Adrenal gland (tissue), 12 donors: ENCODE data around the gene FAM181A. TPM values are rescaled to one million over a fixed set of nuclear protein-coding genes. Genes with fewer than 3 reads are reported as not detected.

ENCODE experiments used
- DNase-seq, 7 donors: peaks; one replicate each; pipeline ENCODE4 v3.0.0-alpha.2; 2019 to 2020
- H3K27ac ChIP-seq, 5 donors: fragments of 200-600 bp; sonication (generic) in 4 of 5; 1 replicate in 3 of 5; 2 replicates in 2 of 5; pipeline versions ENCODE4 v1.5.1 to v1.8.0; 2016 to 2020; ENCODE audit warnings: mild to moderate bottlenecking in 1 of 5
- H3K27me3 ChIP-seq: fragments of 200-600 bp; 2 replicates; pipeline ENCODE4 v1.8.0; 2021
- H3K36me3 ChIP-seq, 2 donors: fragments of 200-600 bp; replicated peaks in 1 of 2; 1 replicate in 1 of 2; 2 replicates in 1 of 2; pipeline versions ENCODE4 v1.5.1 to v1.8.0; 2018 to 2022
- H3K4me1 ChIP-seq, 2 donors: fragments of 200-600 bp; replicated peaks in 1 of 2; 1 replicate in 1 of 2; 2 replicates in 1 of 2; pipeline versions ENCODE4 v1.5.1 to v1.8.0; 2018 to 2021
- H3K4me3 ChIP-seq, 4 donors: fragments of 200-600 bp; sonication (generic) in 3 of 4; one replicate each; pipeline ENCODE4 v1.5.1; 2016 to 2018
- H3K9me3 ChIP-seq, 3 donors: fragments of 200-600 bp; sonication (generic) in 1 of 3; replicated peaks in 1 of 3; 1 replicate in 2 of 3; 2 replicates in 1 of 3; pipeline versions ENCODE4 v1.5.1 to v1.8.0; 2016 to 2021
- CTCF ChIP-seq, 6 experiments: fragments of 450-650 bp in 4 of 6; fragments of 200-600 bp in 2 of 6; sonication (generic) in 1 of 6; IDR thresholded peaks; 1 replicate in 5 of 6; 2 replicates in 1 of 6; pipeline versions ENCODE4 v1.5.1 to v1.8.0; 2016 to 2021; ENCODE audit warnings: antibody characterized with exemption in 6 of 6, mild to moderate bottlenecking in 2 of 6, moderate library complexity in 1 of 6
- POLR2A ChIP-seq, 2 donors: fragments of 450-650 bp; IDR thresholded peaks; one replicate each; pipeline ENCODE4 v1.6.1; 2017; ENCODE audit warnings: antibody characterized with exemption in 2 of 2, mild to moderate bottlenecking in 2 of 2, moderate library complexity in 1 of 2
- WGBS, 4 donors: extraction: QIAGEN DNeasy Blood & Tissue Kit in 2 of 4; methylation state at CpG; one replicate each; pipeline versions ENCODE4 v1.1.5 to v1.1.7; 2013 to 2017; 5-methylcytosine and 5-hydroxymethylcytosine counted together
- intact Hi-C, 2 donors: fragments of 100-400 bp; cut with DNase I; formaldehyde crosslinking; loops; one replicate each; pipeline versions ENCODE4 v1.14.1 to v1.15.0; 2022 to 2023
- polyA plus RNA-seq, 3 donors: library from polyadenylated mRNA; stranded (reverse); fragments of 200-250 nt in 2 of 3; fragments of 350-450 nt in 1 of 3; fragmentation: Illumina TruSeq in 1 of 3; extraction: RNeasy Lipid Tissue Mini Kit (QIAGEN cat#74804) in 1 of 3; gene quantifications; one replicate each; pipeline ENCODE4 v1.2.3, GENCODE V29; 2013 to 2014
- total RNA-seq, 9 donors: library from RNA; depleted of rRNA in 4 of 9; stranded (reverse); fragments of >200 nt in 4 of 9; fragments of 120-200 nt in 1 of 9; fragmentation: NEBNext Ultra II Directional in 1 of 9; extraction: Animal tissue kit (Norgen Biotek cat#: 25700) in 1 of 9; gene quantifications; one replicate each; pipeline versions ENCODE4 v1.1.0 to v1.2.4, GENCODE V29; 2013 to 2023
- donor health status: healthy with polysubstance abuse.
- donor health status: Bipolar disorder and iron deficiency.
- donor health status: DM: yes; HTN: yes; CAD: no.
- donor health status: DM: no; HTN: no; CAD: no.
- donor health status: DM: no; HTN: no; CAD: no.
- donor health status: DM: yes; HTN: yes; CAD: no.

FAM181A gene
- total and polyA plus RNA-seq, 12 donors = not detected

- Histone ChIP-seq H3K36me3 (no peaks in the 10 kb centered on the region), H3K9me3 (no peaks in the 10 kb centered on the region), H3K27me3 (peaks cover 17% of the 10 kb centered on the region), H3K27ac (no peak overlapping the region), H3K4me1 (peaks cover 0 to 11% of the 10 kb centered on the region in 2 donors), H3K4me3 (no peak overlapping the region)
- TF ChIP-seq POLR2A (IDR thresholded peaks at IDR 0.05) = no peak
- TF ChIP-seq CTCF (IDR thresholded peaks at IDR 0.05) = no peak
- no peak for DNase-seq
- intact Hi-C loops = loop anchor here in 1 of 2 donors (10.0 kb wide), 1 partner anchor 247 kb away; no protein-coding TSS in a partner anchor
- 57 to 87% (median 78%) methylated on average over 2 to 13 of the region's 13 CpGs for WGBS, 4 donors
These were observed 10.4 kb downstream of the FAM181A start for GRCh38 chr14:93937519-93937918.

DNA sequence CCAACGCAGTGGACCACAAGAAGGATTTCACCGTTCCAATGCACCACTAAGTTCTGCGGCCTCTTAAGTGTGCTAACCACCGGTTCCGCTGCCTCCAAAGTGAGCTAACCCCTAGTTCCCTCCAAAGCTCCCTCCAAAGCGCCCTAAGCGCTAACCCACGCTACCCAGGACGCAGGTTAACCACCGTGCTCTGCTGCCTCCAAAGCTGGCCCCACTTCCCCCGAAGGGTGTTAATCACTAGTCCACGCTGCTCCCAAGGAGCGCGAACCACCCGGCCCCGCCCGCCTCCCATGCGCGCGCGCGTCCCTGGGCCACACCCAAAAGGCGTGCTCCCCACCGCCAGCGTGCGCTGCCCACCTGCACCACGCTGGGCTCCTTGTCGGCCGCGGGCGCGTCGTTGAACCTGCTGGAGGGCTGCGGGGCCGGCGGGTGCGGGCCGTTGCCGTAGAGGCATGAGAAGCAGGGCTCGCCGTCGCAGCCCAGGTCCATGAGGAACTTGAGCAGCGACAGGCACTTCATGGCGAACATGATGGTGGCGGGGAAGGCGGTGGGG, 11.7 kb downstream of the FAM181A start:
- no peak for DNase-seq
- Histone ChIP-seq H3K4me3 (no peak overlapping the region), H3K27me3 (peaks cover 17% of the 10 kb centered on the region), H3K9me3 (no peaks in the 10 kb centered on the region), H3K27ac (no peak overlapping the region), H3K36me3 (no peaks in the 10 kb centered on the region), H3K4me1 (peaks cover 0 to 11% of the 10 kb centered on the region in 2 donors)
- TF ChIP-seq POLR2A (IDR thresholded peaks at IDR 0.05) (no peak), CTCF (IDR thresholded peaks at IDR 0.05) (no peak)
- intact Hi-C loops = loop anchor here in 1 of 2 donors (10.0 kb wide), 1 partner anchor 246 kb away; no protein-coding TSS in a partner anchor
- WGBS, 4 donors = 39 to 73% (median 55%) methylated on average over 15 to 46 of the region's 46 CpGs

- H3K27ac ChIP-seq = no peak overlapping the region
- 7 to 16% (median 11%) methylated on average over 17 to 84 of the region's 84 CpGs for WGBS, 4 donors
- peak; percentile 68 to 94 (median 84) for TF ChIP-seq CTCF (IDR thresholded peaks at IDR 0.05)
- TF ChIP-seq POLR2A (IDR thresholded peaks at IDR 0.05) = no peak
These were observed 12.4 kb downstream of the FAM181A start for GRCh38 chr14:93939304-93940229.

DNA sequence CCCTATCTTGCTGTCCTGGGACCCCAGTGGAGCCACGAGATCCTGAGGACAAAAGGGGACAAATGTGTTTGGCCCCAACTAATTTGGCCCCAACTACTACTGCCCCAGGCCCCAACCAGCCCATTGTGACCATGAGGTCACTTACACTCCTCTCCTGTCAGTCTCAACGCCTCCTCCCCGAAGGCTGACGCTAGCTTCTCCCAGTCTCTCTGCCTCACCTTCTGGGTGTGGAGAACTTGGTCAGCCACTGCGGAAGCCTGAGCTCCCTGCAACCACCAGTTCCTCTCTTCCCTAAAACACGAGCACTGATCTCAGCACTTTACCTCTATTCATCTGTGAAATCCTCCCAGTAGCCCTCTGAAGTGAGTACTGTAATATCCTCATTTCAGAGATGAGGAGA, 13.3 kb downstream of the FAM181A start:
- Histone ChIP-seq H3K4me3 (no peak overlapping the region), H3K9me3 (no peaks in the 10 kb centered on the region), H3K27ac (no peak overlapping the region), H3K27me3 (peaks cover 17% of the 10 kb centered on the region), H3K4me1 (peaks cover 0 to 22% of the 10 kb centered on the region in 2 donors), H3K36me3 (no peaks in the 10 kb centered on the region)
- DNase-seq = no peak
- TF ChIP-seq POLR2A (IDR thresholded peaks at IDR 0.05) (no peak), CTCF (IDR thresholded peaks at IDR 0.05) (no peak)
- intact Hi-C loops = loop anchor here in 1 of 2 donors (5.0 kb wide), 1 partner anchor 62 kb away; no protein-coding TSS in a partner anchor
- whole genome bisulfite sequencing, 4 donors = 75 to 93% (median 76%) methylated on average over 5 to 6 of the region's 6 CpGs

More at GRCh38 chr14:93939304-93940229, 12.4 kb downstream of the FAM181A start:
- H3K27me3 ChIP-seq = peaks cover 17% of the 10 kb centered on the region
- H3K4me3 ChIP-seq = peak overlapping the region in 1 of 4 donors; percentile 54
- H3K36me3 ChIP-seq = no peaks in the 10 kb centered on the region
- H3K9me3 ChIP-seq = no peaks in the 10 kb centered on the region
- DNase-seq = peak; percentile 75 to 89 (median 84)
- peaks cover 0 to 13% of the 10 kb centered on the region in 2 donors for H3K4me1 ChIP-seq
- intact Hi-C loops = loop anchor here (5.0 to 10.0 kb wide), 2 partner anchors 63 to 245 kb away; no protein-coding TSS in a partner anchor
